HG03135 (cell line): Measurements from ENCODE around the gene SYT1.
A peak's percentile ranks its signal among the peaks of the same experiment; 100 is the strongest.
"Not testable (repeated sequence)": the region's sequence is repeated elsewhere in the genome, so short reads cannot be mapped to it uniquely, and the experiment has no call there.

Experiments
- ATAC-seq: cut with Tn5 transposase; IDR thresholded peaks from one replicate; pipeline ENCODE4 v1.9.1; 2021; ENCODE audit warnings: mild to moderate bottlenecking, moderate library complexity; ENCODE audit not compliant: unreplicated experiment

Gene SYT1

GRCh38 chr12:78864403-78864869 lies at the start of gene SYT1:
TSS of gene SYT1 (plus strand) at chr12:78864774.
- peak; percentile 32 for ATAC-seq

GRCh38 chr12:78818487-78818886 lies 46.1 kb upstream of the SYT1 start:
- ATAC-seq = no peak

- no peak for ATAC-seq
Observed at GRCh38 chr12:78820946-78821345, 43.6 kb upstream of the SYT1 start.

- no peak for ATAC-seq
Observed at GRCh38 chr12:78824918-78825317, 39.7 kb upstream of the SYT1 start.

GRCh38 chr12:78829690-78830089 lies 34.9 kb upstream of the SYT1 start:
- ATAC-seq = no peak

GRCh38 chr12:78835493-78835892 lies 29.1 kb upstream of the SYT1 start:
- no peak for ATAC-seq

GRCh38 chr12:78840518-78841019 lies 24.0 kb upstream of the SYT1 start:
- ATAC-seq = not testable (repeated sequence)

- ATAC-seq = no peak
Observed at GRCh38 chr12:78853231-78853630, 11.3 kb upstream of the SYT1 start.

GRCh38 chr12:78863482-78864402 lies 832 bp upstream of the SYT1 start:
- peak; percentile 48 for ATAC-seq

- ATAC-seq = no peak
Observed at GRCh38 chr12:78864870-78865463, 393 bp downstream of the SYT1 start.

- no peak for ATAC-seq
Observed at GRCh38 chr12:78865516-78865915, 942 bp downstream of the SYT1 start.

GRCh38 chr12:78866518-78866917 lies 1.9 kb downstream of the SYT1 start:
- no peak for ATAC-seq

GRCh38 chr12:78870539-78870938 lies 6.0 kb downstream of the SYT1 start:
- no peak for ATAC-seq

- ATAC-seq = no peak
Observed at GRCh38 chr12:78871566-78871965, 7.0 kb downstream of the SYT1 start.

- no peak for ATAC-seq
Observed at GRCh38 chr12:78878459-78878858, 13.9 kb downstream of the SYT1 start.

- no peak for ATAC-seq
Observed at GRCh38 chr12:78878866-78879265, 14.3 kb downstream of the SYT1 start.

GRCh38 chr12:78880078-78880477 lies 15.5 kb downstream of the SYT1 start:
- no peak for ATAC-seq

- no peak for ATAC-seq
Observed at GRCh38 chr12:78881685-78882084, 17.1 kb downstream of the SYT1 start.

- no peak for ATAC-seq
Observed at GRCh38 chr12:78885466-78885865, 20.9 kb downstream of the SYT1 start.

GRCh38 chr12:78886719-78887407 lies 22.3 kb downstream of the SYT1 start:
- ATAC-seq = no peak

- ATAC-seq = no peak
Observed at GRCh38 chr12:78887444-78887843, 22.9 kb downstream of the SYT1 start.
